ENCODE results near the gene MTHFD2L.

DNA sequence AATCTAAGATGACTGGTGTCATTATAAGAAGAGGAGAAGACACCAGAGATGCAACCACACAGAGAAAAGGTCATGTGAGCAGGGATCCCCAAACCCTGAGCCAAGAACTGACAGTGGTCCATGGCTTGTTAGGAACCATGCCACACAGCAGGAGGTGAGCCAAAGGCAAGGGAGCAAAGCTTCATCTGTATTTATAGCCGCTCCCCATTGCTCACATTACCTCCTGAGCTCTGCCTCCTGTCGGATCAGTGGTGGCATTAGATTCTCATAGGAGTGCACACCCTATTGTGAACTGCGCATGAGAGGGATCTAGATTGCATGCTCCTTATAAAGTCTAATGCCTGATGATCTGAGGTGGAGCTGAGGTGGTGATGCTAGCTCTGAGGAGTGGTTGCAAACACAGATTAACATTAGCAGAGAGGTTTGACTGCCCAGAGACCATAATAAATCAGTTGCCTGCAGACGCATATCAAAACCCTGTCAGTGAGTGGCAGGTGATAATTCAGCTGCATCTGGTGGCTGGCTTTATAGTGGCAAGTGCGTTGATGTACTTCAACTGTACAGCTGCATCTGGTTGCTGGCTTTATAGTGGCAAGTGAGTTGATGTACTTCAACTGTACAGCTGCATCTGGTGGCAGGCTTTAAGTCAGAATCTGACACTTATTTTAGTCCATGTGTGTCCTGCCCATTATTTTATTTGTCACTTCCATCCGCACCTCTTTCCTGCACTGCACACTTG is 39.1 kb upstream of the MTHFD2L start:
- TF ChIP-seq POLR2A (IDR thresholded peaks at IDR 0.05) (no peak), POLR2AphosphoS5 (IDR thresholded peaks at IDR 0.05; ENCODE audit: insufficient read depth in 1 of 2, low read depth in 1 of 2) (no peak)
- TF ChIP-seq, protein P1, sequence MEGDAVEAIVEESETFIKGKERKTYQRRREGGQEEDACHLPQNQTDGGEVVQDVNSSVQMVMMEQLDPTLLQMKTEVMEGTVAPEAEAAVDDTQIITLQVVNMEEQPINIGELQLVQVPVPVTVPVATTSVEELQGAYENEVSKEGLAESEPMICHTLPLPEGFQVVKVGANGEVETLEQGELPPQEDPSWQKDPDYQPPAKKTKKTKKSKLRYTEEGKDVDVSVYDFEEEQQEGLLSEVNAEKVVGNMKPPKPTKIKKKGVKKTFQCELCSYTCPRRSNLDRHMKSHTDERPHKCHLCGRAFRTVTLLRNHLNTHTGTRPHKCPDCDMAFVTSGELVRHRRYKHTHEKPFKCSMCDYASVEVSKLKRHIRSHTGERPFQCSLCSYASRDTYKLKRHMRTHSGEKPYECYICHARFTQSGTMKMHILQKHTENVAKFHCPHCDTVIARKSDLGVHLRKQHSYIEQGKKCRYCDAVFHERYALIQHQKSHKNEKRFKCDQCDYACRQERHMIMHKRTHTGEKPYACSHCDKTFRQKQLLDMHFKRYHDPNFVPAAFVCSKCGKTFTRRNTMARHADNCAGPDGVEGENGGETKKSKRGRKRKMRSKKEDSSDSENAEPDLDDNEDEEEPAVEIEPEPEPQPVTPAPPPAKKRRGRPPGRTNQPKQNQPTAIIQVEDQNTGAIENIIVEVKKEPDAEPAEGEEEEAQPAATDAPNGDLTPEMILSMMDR (IDR thresholded peaks at IDR 0.05), result no peak
